ENCODE results near the gene ITGA4.

The ITGA4 gene

GRCh38 chr2:181570059-181570458 is 112.9 kb downstream of the ITGA4 start:
- TF ChIP-seq TCF4 (CRISPR knock-in tag; IDR thresholded peaks at IDR 0.05; ENCODE audit: borderline replicate concordance) (no peak), RARB (CRISPR knock-in tag; IDR thresholded peaks at IDR 0.05) (no peak), GLIS3 (CRISPR knock-in tag; IDR thresholded peaks at IDR 0.05) (no peak), ARNTL (CRISPR knock-in tag; IDR thresholded peaks at IDR 0.05; ENCODE audit: borderline replicate concordance, low read depth) (no peak), BACH2 (CRISPR knock-in tag; IDR thresholded peaks at IDR 0.05; ENCODE audit: borderline replicate concordance) (no peak), PPARA (CRISPR knock-in tag; IDR thresholded peaks at IDR 0.05; ENCODE audit: borderline replicate concordance) (no peak), ZFP30 (CRISPR knock-in tag; IDR thresholded peaks at IDR 0.05) (no peak), ZNF70 (CRISPR knock-in tag; IDR thresholded peaks at IDR 0.05) (no peak), CSDC2 (CRISPR knock-in tag; IDR thresholded peaks at IDR 0.05) (no peak)
- TF ChIP-seq, protein P1, sequence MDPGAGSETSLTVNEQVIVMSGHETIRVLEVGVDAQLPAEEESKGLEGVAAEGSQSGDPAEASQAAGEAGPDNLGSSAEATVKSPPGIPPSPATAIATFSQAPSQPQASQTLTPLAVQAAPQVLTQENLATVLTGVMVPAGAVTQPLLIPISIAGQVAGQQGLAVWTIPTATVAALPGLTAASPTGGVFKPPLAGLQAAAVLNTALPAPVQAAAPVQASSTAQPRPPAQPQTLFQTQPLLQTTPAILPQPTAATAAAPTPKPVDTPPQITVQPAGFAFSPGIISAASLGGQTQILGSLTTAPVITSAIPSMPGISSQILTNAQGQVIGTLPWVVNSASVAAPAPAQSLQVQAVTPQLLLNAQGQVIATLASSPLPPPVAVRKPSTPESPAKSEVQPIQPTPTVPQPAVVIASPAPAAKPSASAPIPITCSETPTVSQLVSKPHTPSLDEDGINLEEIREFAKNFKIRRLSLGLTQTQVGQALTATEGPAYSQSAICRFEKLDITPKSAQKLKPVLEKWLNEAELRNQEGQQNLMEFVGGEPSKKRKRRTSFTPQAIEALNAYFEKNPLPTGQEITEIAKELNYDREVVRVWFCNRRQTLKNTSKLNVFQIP (CRISPR knock-in tag; IDR thresholded peaks at IDR 0.05; ENCODE audit: borderline replicate concordance, low read depth) = no peak
- TF ChIP-seq, protein P2, sequence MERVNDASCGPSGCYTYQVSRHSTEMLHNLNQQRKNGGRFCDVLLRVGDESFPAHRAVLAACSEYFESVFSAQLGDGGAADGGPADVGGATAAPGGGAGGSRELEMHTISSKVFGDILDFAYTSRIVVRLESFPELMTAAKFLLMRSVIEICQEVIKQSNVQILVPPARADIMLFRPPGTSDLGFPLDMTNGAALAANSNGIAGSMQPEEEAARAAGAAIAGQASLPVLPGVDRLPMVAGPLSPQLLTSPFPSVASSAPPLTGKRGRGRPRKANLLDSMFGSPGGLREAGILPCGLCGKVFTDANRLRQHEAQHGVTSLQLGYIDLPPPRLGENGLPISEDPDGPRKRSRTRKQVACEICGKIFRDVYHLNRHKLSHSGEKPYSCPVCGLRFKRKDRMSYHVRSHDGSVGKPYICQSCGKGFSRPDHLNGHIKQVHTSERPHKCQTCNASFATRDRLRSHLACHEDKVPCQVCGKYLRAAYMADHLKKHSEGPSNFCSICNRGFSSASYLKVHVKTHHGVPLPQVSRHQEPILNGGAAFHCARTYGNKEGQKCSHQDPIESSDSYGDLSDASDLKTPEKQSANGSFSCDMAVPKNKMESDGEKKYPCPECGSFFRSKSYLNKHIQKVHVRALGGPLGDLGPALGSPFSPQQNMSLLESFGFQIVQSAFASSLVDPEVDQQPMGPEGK (CRISPR knock-in tag; IDR thresholded peaks at IDR 0.05; ENCODE audit: borderline replicate concordance) = no peak
- TF ChIP-seq, protein P3, sequence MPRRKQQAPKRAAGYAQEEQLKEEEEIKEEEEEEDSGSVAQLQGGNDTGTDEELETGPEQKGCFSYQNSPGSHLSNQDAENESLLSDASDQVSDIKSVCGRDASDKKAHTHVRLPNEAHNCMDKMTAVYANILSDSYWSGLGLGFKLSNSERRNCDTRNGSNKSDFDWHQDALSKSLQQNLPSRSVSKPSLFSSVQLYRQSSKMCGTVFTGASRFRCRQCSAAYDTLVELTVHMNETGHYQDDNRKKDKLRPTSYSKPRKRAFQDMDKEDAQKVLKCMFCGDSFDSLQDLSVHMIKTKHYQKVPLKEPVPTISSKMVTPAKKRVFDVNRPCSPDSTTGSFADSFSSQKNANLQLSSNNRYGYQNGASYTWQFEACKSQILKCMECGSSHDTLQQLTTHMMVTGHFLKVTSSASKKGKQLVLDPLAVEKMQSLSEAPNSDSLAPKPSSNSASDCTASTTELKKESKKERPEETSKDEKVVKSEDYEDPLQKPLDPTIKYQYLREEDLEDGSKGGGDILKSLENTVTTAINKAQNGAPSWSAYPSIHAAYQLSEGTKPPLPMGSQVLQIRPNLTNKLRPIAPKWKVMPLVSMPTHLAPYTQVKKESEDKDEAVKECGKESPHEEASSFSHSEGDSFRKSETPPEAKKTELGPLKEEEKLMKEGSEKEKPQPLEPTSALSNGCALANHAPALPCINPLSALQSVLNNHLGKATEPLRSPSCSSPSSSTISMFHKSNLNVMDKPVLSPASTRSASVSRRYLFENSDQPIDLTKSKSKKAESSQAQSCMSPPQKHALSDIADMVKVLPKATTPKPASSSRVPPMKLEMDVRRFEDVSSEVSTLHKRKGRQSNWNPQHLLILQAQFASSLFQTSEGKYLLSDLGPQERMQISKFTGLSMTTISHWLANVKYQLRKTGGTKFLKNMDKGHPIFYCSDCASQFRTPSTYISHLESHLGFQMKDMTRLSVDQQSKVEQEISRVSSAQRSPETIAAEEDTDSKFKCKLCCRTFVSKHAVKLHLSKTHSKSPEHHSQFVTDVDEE (CRISPR knock-in tag; IDR thresholded peaks at IDR 0.05) = no peak
- ATAC-seq = no peak

DNA sequence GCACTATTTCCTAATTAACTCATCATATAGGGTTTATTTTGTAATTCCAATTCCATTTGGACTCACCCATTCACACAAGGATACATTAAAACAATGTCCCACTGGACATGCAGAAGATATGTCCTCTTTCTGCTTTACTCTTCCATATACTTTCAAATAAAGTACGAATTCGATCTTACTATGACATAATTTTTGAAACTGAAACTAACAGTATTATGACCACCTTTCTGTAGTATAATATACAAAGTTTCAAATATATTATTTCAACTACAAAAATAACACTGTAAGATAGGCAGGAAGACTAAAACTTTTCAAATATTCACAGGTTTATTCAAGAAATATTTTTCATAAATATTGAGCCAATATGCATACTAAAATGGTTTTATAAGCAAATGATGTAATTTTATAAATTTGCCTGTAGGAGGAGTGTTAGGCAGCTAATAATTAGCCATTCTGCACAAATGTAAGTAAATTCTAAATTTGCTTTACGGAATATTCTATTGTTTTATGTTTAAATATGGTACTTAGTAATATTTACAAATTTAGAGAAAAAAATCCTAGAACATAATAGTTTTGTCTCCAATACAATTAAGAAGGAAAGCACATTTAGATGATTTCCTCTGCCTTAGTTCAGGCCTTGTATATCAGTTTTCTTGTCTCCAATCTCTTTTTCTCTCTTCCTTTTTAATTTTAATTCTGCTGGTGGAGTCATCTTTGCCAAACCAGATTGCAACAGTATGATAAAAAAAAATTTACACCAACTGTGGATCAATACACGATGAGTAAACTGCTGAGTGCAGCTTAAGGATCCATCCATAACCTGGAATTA is 113.9 kb downstream of the ITGA4 start:
- no peak for ATAC-seq

More for the DNA sequence above, 113.9 kb downstream of the ITGA4 start:
- TF ChIP-seq ZNF70 (CRISPR knock-in tag; IDR thresholded peaks at IDR 0.05) = no peak
- no peak for TF ChIP-seq TCF4 (CRISPR knock-in tag; IDR thresholded peaks at IDR 0.05; ENCODE audit: borderline replicate concordance)
- TF ChIP-seq CSDC2 (CRISPR knock-in tag; IDR thresholded peaks at IDR 0.05) = no peak
- TF ChIP-seq ZNF565 (CRISPR knock-in tag; conservative IDR thresholded peaks at IDR 0.05; ENCODE audit: low read depth) = no peak
- TF ChIP-seq, protein P3 (CRISPR knock-in tag; IDR thresholded peaks at IDR 0.05) = no peak
- TF ChIP-seq SNAI2 (CRISPR knock-in tag; IDR thresholded peaks at IDR 0.05) = no peak
- TF ChIP-seq, protein P4, sequence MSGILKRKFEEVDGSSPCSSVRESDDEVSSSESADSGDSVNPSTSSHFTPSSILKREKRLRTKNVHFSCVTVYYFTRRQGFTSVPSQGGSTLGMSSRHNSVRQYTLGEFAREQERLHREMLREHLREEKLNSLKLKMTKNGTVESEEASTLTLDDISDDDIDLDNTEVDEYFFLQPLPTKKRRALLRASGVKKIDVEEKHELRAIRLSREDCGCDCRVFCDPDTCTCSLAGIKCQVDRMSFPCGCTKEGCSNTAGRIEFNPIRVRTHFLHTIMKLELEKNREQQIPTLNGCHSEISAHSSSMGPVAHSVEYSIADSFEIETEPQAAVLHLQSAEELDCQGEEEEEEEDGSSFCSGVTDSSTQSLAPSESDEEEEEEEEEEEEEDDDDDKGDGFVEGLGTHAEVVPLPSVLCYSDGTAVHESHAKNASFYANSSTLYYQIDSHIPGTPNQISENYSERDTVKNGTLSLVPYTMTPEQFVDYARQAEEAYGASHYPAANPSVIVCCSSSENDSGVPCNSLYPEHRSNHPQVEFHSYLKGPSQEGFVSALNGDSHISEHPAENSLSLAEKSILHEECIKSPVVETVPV (CRISPR knock-in tag; IDR thresholded peaks at IDR 0.05) = no peak
- TF ChIP-seq ZFP3 (CRISPR knock-in tag; IDR thresholded peaks at IDR 0.05) = no peak
- no peak for TF ChIP-seq TOX (CRISPR knock-in tag; IDR thresholded peaks at IDR 0.05; ENCODE audit: borderline replicate concordance)
- TF ChIP-seq OSR1 (CRISPR knock-in tag; IDR thresholded peaks at IDR 0.05) = no peak
- no peak for TF ChIP-seq GLIS3 (CRISPR knock-in tag; IDR thresholded peaks at IDR 0.05)
- no peak for TF ChIP-seq ZC3H10 (CRISPR knock-in tag; IDR thresholded peaks at IDR 0.05)
- TF ChIP-seq, protein P1 (CRISPR knock-in tag; IDR thresholded peaks at IDR 0.05; ENCODE audit: borderline replicate concordance, low read depth) = no peak
- no peak for TF ChIP-seq RARB (CRISPR knock-in tag; IDR thresholded peaks at IDR 0.05)
- TF ChIP-seq ESRRG (CRISPR knock-in tag; IDR thresholded peaks at IDR 0.05) = no peak
- TF ChIP-seq ZFP30 (CRISPR knock-in tag; IDR thresholded peaks at IDR 0.05) = no peak
- no peak for TF ChIP-seq ZNF8 (CRISPR knock-in tag; IDR thresholded peaks at IDR 0.05)
- TF ChIP-seq CREB5 (CRISPR knock-in tag; IDR thresholded peaks at IDR 0.05; ENCODE audit: low read depth) = no peak
- TF ChIP-seq PPARA (CRISPR knock-in tag; IDR thresholded peaks at IDR 0.05; ENCODE audit: borderline replicate concordance) = no peak
- no peak for TF ChIP-seq ISL1 (CRISPR knock-in tag; IDR thresholded peaks at IDR 0.05)
